Gastrocnemius medialis (tissue), 4 donors: ENCODE measurements around the gene HDAC4. TPM values are rescaled to one million over a fixed set of nuclear protein-coding genes. Genes with fewer than 3 reads are reported as not detected.

Experiments used
- ATAC-seq, 2 donors: fragments of 150-250 bp; one replicate each; pipeline ENCODE4 v1.9.1; 2016
- DNase-seq, 2 donors: peaks; one replicate each; pipeline ENCODE4 v3.0.0-alpha.2; 2019
- H3K27ac ChIP-seq, 4 donors: fragments of 200-600 bp; sonication (generic); 1 replicate in 1 of 4; 2 replicates in 3 of 4; pipeline ENCODE4 v1.5.1; 2016 to 2018; ENCODE audit warnings: mild to moderate bottlenecking in 2 of 4, moderate library complexity in 1 of 4
- H3K27me3 ChIP-seq, 3 donors: fragments of 200-600 bp; sonication (generic) in 2 of 3; 1 replicate in 1 of 3; 2 replicates in 2 of 3; pipeline versions ENCODE4 v1.5.1 to v1.6.0; 2016 to 2019; ENCODE audit warnings: mild to moderate bottlenecking in 1 of 3, moderate library complexity in 1 of 3
- H3K36me3 ChIP-seq, 2 donors: fragments of 200-600 bp; sonication (generic) in 1 of 2; one replicate each; pipeline ENCODE4 v1.5.1; 2017 to 2018
- H3K4me1 ChIP-seq, 2 donors: fragments of 200-600 bp; sonication (generic) in 1 of 2; one replicate each; pipeline ENCODE4 v1.5.1; 2016 to 2017; ENCODE audit warnings: mild to moderate bottlenecking in 2 of 2
- H3K4me3 ChIP-seq, 4 donors: fragments of 200-600 bp; sonication (generic) in 3 of 4; 1 replicate in 1 of 4; 2 replicates in 3 of 4; pipeline ENCODE4 v1.5.1; 2016 to 2019; ENCODE audit warnings: mild to moderate bottlenecking in 2 of 4
- H3K9me3 ChIP-seq, 3 donors: fragments of 200-600 bp; sonication (generic) in 2 of 3; 1 replicate in 1 of 3; 2 replicates in 2 of 3; pipeline ENCODE4 v1.5.1; 2016 to 2019
- CTCF ChIP-seq, 5 experiments: fragments of 450-650 bp in 3 of 5; fragments of 200-600 bp in 2 of 5; sonication (generic) in 2 of 5; IDR thresholded peaks in 4 of 5; conservative IDR thresholded peaks in 1 of 5; 1 replicate in 4 of 5; 2 replicates in 1 of 5; pipeline ENCODE4 v1.5.1; 2016 to 2019; ENCODE audit warnings: antibody characterized with exemption in 5 of 5, mild to moderate bottlenecking in 3 of 5, moderate library complexity in 3 of 5
- POLR2A ChIP-seq, 2 donors: fragments of 450-650 bp; IDR thresholded peaks; one replicate each; pipeline ENCODE4 v1.6.1; 2017; ENCODE audit warnings: antibody characterized with exemption in 2 of 2, mild to moderate bottlenecking in 2 of 2, moderate library complexity in 2 of 2
- in situ Hi-C, 4 donors: fragments of 200-750 bp; cut with MboI; loops; one replicate each; pipeline versions ENCODE4 v1.15.0 to v1.8.0; 2017; ENCODE audit warnings: low sequenced_read_pairs in 4 of 4
- intact Hi-C: fragments of 100-400 bp; cut with DNase I; formaldehyde crosslinking; loops from one replicate; pipeline ENCODE4 v1.15.1; 2023; ENCODE audit warnings: low total_unique reads
- total RNA-seq, 4 donors: library from RNA; depleted of rRNA; stranded (reverse); fragments of >200 nt; gene quantifications; one replicate each; pipeline versions ENCODE4 v1.1.0 to v1.2.3, GENCODE V29; 2016

HDAC4 gene
- total RNA-seq, 4 donors from 2014 or later, result 23.6 to 257 (median 119) TPM

GRCh38 chr2:239241431-239241960, 159.3 kb downstream of the HDAC4 start:
- Histone ChIP-seq H3K27ac (peak overlapping the region; percentile 94 to 99 (median 98)), H3K9me3 (no peaks in the 10 kb centered on the region), H3K4me1 (peaks cover 73 to 78% of the 10 kb centered on the region in 2 donors), H3K36me3 (no peaks in the 10 kb centered on the region), H3K4me3 (peak overlapping the region in 1 of 4 donors; percentile 37), H3K27me3 (no peaks in the 10 kb centered on the region)
- in situ Hi-C loops (no loop called here), intact Hi-C loops (no loop called here)
- TF ChIP-seq CTCF (IDR thresholded peaks at IDR 0.05 in 4 of 5, conservative IDR thresholded peaks at IDR 0.05 in 1 of 5) (no peak), POLR2A (IDR thresholded peaks at IDR 0.05) (no peak)
- DNase-seq (no peak), ATAC-seq (no peak)

- TF ChIP-seq POLR2A (IDR thresholded peaks at IDR 0.05) (peak; percentile 85 to 88), CTCF (IDR thresholded peaks at IDR 0.05 in 4 of 5, conservative IDR thresholded peaks at IDR 0.05 in 1 of 5) (peak in 1 of 5 experiments; percentile 17)
- H3K4me1 ChIP-seq, result peaks cover 74 to 77% of the 10 kb centered on the region in 2 donors
- peak overlapping the region; percentile 94 to 99 (median 98) for H3K27ac ChIP-seq
- ATAC-seq, result peak; percentile 88 to 91
- H3K36me3 ChIP-seq, result no peaks in the 10 kb centered on the region
- in situ Hi-C loops, result no loop called here
- H3K9me3 ChIP-seq, result no peaks in the 10 kb centered on the region
- intact Hi-C loops, result no loop called here
- DNase-seq, result peak; percentile 93 to 95
- no peaks in the 10 kb centered on the region for H3K27me3 ChIP-seq
- peak overlapping the region in 3 of 4 donors; percentile 31 to 40 (median 37) for H3K4me3 ChIP-seq
Measured at GRCh38 chr2:239240414-239240881, 160.4 kb downstream of the HDAC4 start.

- Histone ChIP-seq H3K27me3 (no peaks in the 10 kb centered on the region), H3K9me3 (no peaks in the 10 kb centered on the region), H3K36me3 (no peaks in the 10 kb centered on the region), H3K4me1 (peaks cover 71 to 73% of the 10 kb centered on the region in 2 donors), H3K4me3 (peak overlapping the region; percentile 10 to 40 (median 30)), H3K27ac (peak overlapping the region; percentile 94 to 99 (median 98))
- in situ Hi-C loops (no loop called here), intact Hi-C loops (no loop called here)
- ATAC-seq, result peak; percentile 40 to 48
- DNase-seq, result peak in 1 of 2 donors; percentile 53
- no peak for TF ChIP-seq CTCF (IDR thresholded peaks at IDR 0.05 in 4 of 5, conservative IDR thresholded peaks at IDR 0.05 in 1 of 5)
- no peak for TF ChIP-seq POLR2A (IDR thresholded peaks at IDR 0.05)
Measured at GRCh38 chr2:239239607-239240413, 161.0 kb downstream of the HDAC4 start.

GRCh38 chr2:239238839-239239606, 161.8 kb downstream of the HDAC4 start:
- DNase-seq, result no peak

More at GRCh38 chr2:239238839-239239606, 161.8 kb downstream of the HDAC4 start:
- no peaks in the 10 kb centered on the region for H3K27me3 ChIP-seq
- H3K27ac ChIP-seq, result peak overlapping the region; percentile 94 to 99 (median 98)
- intact Hi-C loops, result no loop called here
- in situ Hi-C loops, result no loop called here
- no peaks in the 10 kb centered on the region for H3K36me3 ChIP-seq
- peaks cover 64 to 69% of the 10 kb centered on the region in 2 donors for H3K4me1 ChIP-seq
- TF ChIP-seq POLR2A (IDR thresholded peaks at IDR 0.05) (peak in 1 of 2 donors; percentile 31), CTCF (IDR thresholded peaks at IDR 0.05 in 4 of 5, conservative IDR thresholded peaks at IDR 0.05 in 1 of 5) (no peak)
- no peaks in the 10 kb centered on the region for H3K9me3 ChIP-seq
- peak overlapping the region in 1 of 4 donors; percentile 34 for H3K4me3 ChIP-seq
- ATAC-seq, result no peak
